Neural cell (in vitro differentiated cells): ENCODE data around the gene NXNL2.

Experiments
- EZH2 ChIP-seq: fragments of 200-600, 300-800 bp; shearing (Covaris generic), sonication (generic); IDR thresholded peaks from 2 replicates; pipeline ENCODE4 v1.6.1; 2014; ENCODE audit warnings: antibody characterized with exemption, low read length, borderline replicate concordance, mild to moderate bottlenecking; ENCODE audit not compliant: insufficient read depth, poor library complexity, severe bottlenecking
- RAD21 ChIP-seq: fragments of 450-650 bp; conservative IDR thresholded peaks from 2 replicates; pipeline ENCODE4 v1.6.1; 2014; ENCODE audit warnings: antibody characterized with exemption, mild to moderate bottlenecking, moderate library complexity
- SMC3 ChIP-seq: fragments of 450-650 bp; conservative IDR thresholded peaks from 2 replicates; pipeline ENCODE4 v1.6.1; 2014; ENCODE audit warnings: antibody characterized with exemption, mild to moderate bottlenecking, moderate library complexity; ENCODE audit not compliant: poor library complexity
- TF ChIP-seq, protein P1 (sequence below): fragments of 450-650 bp; IDR thresholded peaks from 2 replicates; pipeline ENCODE4 v1.5.1; 2014; ENCODE audit warnings: antibody characterized with exemption, mild to moderate bottlenecking, moderate library complexity; ENCODE audit not compliant: poor library complexity, severe bottlenecking

DNA sequence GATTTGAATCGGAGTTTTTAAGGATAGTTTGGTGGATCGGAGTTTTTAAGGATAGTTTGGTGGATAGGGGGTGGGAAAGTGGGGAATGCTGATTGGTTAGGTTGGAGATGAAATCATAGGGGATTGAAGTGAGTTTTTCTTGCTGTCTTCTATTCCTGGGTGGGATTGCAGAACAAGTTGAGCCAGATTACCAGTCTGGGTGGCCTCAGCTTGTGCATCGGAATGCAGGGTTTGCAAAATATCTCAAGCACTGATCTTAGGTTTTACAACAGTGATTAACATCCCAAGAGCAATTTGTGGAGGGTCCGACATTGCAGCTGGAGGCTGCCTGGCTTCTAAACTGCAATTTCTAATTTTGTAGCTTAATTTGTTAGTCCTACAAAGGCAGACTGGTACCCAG, 23.1 kb upstream of the NXNL2 start:
- TF ChIP-seq, protein P1, sequence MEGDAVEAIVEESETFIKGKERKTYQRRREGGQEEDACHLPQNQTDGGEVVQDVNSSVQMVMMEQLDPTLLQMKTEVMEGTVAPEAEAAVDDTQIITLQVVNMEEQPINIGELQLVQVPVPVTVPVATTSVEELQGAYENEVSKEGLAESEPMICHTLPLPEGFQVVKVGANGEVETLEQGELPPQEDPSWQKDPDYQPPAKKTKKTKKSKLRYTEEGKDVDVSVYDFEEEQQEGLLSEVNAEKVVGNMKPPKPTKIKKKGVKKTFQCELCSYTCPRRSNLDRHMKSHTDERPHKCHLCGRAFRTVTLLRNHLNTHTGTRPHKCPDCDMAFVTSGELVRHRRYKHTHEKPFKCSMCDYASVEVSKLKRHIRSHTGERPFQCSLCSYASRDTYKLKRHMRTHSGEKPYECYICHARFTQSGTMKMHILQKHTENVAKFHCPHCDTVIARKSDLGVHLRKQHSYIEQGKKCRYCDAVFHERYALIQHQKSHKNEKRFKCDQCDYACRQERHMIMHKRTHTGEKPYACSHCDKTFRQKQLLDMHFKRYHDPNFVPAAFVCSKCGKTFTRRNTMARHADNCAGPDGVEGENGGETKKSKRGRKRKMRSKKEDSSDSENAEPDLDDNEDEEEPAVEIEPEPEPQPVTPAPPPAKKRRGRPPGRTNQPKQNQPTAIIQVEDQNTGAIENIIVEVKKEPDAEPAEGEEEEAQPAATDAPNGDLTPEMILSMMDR, result no peak
- TF ChIP-seq SMC3 (no peak), RAD21 (no peak), EZH2 (no peak)
